Mesenteric fat pad (tissue), 1 donor: ENCODE data around the gene KLRC1. TPM values are rescaled to one million over a fixed set of nuclear protein-coding genes. Genes with fewer than 3 reads are reported as not detected.
"Not testable (repeated sequence)": the region's sequence is repeated elsewhere in the genome, so short reads cannot be mapped to it uniquely, and the experiment has no call there.

ENCODE experiments used
- DNase-seq: peaks from one replicate; pipeline ENCODE4 v3.0.0-alpha.2; 2020; ENCODE audit warnings: low spot score
- total RNA-seq: library from RNA; stranded (reverse); fragmentation: NEBNext Ultra II Directional; extraction: Animal tissue kit (Norgen Biotek cat#: 25700); gene quantifications from one replicate; pipeline ENCODE4 v1.2.1, GENCODE V29; 2021
- donor health status: DM: yes; HTN: yes; CAD: no.

The KLRC1 gene
- total RNA-seq, 1 donor from 2014 or later, result 0.80 TPM

DNA sequence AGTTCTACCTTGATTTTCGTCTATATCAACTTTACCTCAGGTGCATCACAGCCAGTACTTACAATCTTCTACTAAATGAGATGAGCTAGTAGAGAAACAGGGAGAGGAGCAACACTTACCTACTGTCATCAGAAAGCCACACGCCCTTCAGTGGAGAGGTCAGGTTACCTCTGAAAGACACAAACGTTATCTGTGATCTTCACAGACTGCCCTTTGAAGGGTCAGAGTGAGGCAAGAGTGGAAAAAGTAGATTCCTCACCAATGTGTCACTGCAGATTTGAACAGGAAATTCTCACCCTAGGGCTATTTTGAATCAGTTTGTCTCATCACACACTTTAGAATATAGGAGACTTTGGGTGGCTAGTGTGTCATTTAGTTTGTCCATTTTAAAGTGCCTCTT is 31.0 kb downstream of the KLRC1 start:
- not testable (repeated sequence) for DNase-seq

- not testable (repeated sequence) for DNase-seq
These were observed 32.8 kb downstream of the KLRC1 start, which contains the start of gene KLRC3 for GRCh38 chr12:10420334-10420733. Gene KLRC3, minus strand, starts transcription at chr12:10420595. Its CDS starts 45 bp downstream, at chr12:10420550.

DNA sequence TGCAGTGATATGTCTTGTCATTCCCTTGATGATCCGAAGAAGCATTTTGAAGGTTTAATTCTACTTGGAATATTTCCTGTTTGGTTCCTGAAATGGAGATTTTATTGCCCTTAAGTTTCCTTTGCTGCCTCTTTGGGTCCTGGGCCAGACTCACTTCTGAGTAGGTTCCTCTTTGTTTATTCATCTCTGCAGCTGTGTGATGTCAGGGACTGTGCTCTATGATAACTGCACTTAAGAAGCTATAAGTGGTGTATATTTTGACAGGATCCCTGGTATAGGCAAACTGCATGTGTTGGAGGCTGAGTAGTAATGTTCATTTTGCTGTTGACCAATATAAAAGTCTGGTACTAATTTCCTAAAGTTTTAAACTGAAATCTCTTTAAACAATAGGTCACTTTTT is 43.8 kb downstream of the KLRC1 start, which contains the start of gene KLRC4:
TSS of gene KLRC4 (minus strand) at position 366 of the 400 bp plus-strand sequence. CDS start at position 184, 182 bp downstream.
- no peak for DNase-seq

DNA sequence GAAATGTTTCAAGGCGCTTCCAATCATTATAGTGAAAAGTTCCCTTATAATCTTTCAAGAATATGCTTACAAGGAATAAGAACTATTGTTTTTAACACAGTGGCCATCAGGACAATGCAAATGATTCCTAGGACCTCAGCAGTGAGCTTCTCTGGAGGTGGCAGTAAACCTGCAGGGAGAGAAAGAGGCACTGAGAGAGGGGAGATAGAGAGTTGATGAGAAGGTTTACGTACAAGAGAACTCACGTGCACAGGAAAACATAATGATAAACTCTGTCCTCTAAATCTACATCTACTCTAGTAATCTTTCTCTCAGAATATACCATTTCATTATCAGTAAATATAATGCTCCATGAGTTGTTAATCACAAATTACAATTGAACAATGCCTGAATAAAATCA is 44.3 kb downstream of the KLRC1 start:
- DNase-seq, result no peak

DNA sequence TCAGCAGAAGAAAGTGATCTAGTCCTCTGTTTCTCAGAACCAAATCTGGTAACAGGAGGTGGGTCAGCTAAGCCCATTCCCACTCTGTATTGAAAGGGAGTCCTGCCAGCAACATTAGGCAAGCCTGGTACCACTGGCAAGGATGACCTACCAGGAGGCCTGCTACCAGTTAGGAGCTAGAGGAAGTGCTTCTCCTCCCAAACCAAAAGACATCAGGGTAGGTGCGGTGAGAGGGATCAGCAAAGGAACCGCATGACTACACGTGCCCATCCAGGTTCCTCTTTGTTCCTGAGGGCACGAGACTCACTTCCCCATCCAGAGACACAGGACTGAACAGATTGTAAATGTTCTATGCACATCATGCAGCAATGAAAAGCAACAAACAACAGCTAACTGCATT is 46.5 kb downstream of the KLRC1 start:
- no peak for DNase-seq

DNA sequence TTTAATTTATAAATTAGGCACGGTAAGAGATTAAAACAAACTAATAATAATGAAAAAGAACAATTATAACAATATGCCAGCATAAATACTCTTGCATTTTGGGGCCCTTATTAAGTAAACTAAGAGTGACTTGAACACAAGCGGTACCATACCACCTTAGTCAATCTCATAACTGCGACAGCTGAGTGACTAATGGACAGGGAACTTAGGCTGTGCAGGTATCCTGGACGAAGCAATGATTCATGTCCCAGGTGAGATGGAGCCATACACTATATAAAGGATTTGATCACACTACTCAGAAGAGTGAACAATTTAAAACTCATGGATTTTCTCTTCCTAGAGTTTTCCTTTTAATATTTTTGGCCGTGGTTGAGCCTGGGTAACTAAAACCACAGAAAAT is 47.9 kb downstream of the KLRC1 start:
- DNase-seq, result no peak

- no peak for DNase-seq
These were observed 48.4 kb downstream of the KLRC1 start for GRCh38 chr12:10404798-10405197.

- no peak for DNase-seq
These were observed 52.3 kb downstream of the KLRC1 start for GRCh38 chr12:10400829-10401228.

- no peak for DNase-seq
These were observed 55.0 kb downstream of the KLRC1 start for GRCh38 chr12:10398168-10398567.

DNA sequence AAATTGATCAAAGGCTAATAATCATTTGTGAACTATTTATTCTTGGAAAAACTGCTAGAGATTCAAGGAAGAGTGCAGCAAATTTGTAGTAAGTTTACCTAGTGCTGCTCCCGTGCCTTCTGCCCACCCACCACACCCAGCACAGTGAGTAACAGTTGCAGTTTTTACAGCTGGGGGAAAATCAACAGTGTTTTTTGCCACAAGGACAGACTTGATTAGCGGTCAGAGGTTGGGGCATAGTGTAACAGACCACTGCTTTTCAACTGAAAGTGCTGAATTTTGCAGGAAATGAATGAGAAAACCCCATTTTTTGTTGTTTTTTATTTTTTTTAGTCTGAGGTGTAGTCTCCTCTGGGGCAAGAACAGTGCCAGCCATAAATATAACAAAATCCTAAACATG is 55.9 kb downstream of the KLRC1 start:
- DNase-seq, result no peak

GRCh38 chr12:10396176-10396575 is 57.0 kb downstream of the KLRC1 start:
- DNase-seq, result not testable (repeated sequence)

Other genes starting within 250 kb of the KLRC1 start
- 215 TPM for gene GABARAPL1, start 240.5 kb downstream of the KLRC1 start, total RNA-seq
- 3.3 TPM for gene KLRD1, start 145.5 kb downstream of the KLRC1 start, total RNA-seq
- gene KLRK1, start 63.3 kb downstream of the KLRC1 start, total RNA-seq, result 1.7 TPM
- gene KLRC4, start 43.6 kb downstream of the KLRC1 start, total RNA-seq, result not detected
- not detected for gene KLRC3, start 32.8 kb downstream of the KLRC1 start, total RNA-seq
- not detected for gene KLRC2, start 17.4 kb downstream of the KLRC1 start, total RNA-seq
- 0.45 TPM for gene EIF2S3B, start 52.5 kb upstream of the KLRC1 start, total RNA-seq
- gene MAGOHB, start 160.2 kb upstream of the KLRC1 start, total RNA-seq, result 17.7 TPM
- gene STYK1, start 220.7 kb upstream of the KLRC1 start, total RNA-seq, result not detected